Posterior vena cava (tissue), 2 donors: ENCODE results near the gene TRO. TPM values are rescaled to one million over a fixed set of nuclear protein-coding genes. Genes with fewer than 3 reads are reported as not detected.
A peak's percentile ranks its signal among the peaks of the same experiment; 100 is the strongest.

Experiments
- DNase-seq: peaks from one replicate; pipeline ENCODE4 v3.0.0-alpha.2; 2020; ENCODE audit warnings: low spot score
- intact Hi-C, 2 donors: fragments of 100-400 bp; cut with DNase I; formaldehyde crosslinking; loops; one replicate each; pipeline versions ENCODE4 v1.14.1 to v1.14.2; 2022 to 2023
- long read RNA-seq, 2 donors: library from polyadenylated mRNA; unstranded; transcript quantifications; one replicate each; pipeline ENCODE4 v2.0.0, GENCODE V29; 2020 to 2021
- total RNA-seq, 2 donors: library from RNA; stranded (reverse); fragmentation: NEBNext Ultra II Directional; extraction: Animal tissue kit (Norgen Biotek cat#: 25700); gene quantifications; one replicate each; pipeline ENCODE4 v1.2.1, GENCODE V29; 2021
- donor health status: DM: yes; HTN: yes; CAD: no.
- donor health status: DM: yes; HTN: yes; CAD: no.

Gene TRO, protein sequence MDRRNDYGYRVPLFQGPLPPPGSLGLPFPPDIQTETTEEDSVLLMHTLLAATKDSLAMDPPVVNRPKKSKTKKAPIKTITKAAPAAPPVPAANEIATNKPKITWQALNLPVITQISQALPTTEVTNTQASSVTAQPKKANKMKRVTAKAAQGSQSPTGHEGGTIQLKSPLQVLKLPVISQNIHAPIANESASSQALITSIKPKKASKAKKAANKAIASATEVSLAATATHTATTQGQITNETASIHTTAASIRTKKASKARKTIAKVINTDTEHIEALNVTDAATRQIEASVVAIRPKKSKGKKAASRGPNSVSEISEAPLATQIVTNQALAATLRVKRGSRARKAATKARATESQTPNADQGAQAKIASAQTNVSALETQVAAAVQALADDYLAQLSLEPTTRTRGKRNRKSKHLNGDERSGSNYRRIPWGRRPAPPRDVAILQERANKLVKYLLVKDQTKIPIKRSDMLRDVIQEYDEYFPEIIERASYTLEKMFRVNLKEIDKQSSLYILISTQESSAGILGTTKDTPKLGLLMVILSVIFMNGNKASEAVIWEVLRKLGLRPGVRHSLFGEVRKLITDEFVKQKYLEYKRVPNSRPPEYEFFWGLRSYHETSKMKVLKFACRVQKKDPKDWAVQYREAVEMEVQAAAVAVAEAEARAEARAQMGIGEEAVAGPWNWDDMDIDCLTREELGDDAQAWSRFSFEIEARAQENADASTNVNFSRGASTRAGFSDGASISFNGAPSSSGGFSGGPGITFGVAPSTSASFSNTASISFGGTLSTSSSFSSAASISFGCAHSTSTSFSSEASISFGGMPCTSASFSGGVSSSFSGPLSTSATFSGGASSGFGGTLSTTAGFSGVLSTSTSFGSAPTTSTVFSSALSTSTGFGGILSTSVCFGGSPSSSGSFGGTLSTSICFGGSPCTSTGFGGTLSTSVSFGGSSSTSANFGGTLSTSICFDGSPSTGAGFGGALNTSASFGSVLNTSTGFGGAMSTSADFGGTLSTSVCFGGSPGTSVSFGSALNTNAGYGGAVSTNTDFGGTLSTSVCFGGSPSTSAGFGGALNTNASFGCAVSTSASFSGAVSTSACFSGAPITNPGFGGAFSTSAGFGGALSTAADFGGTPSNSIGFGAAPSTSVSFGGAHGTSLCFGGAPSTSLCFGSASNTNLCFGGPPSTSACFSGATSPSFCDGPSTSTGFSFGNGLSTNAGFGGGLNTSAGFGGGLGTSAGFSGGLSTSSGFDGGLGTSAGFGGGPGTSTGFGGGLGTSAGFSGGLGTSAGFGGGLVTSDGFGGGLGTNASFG (N-terminal part only)
- 1 to 10 TPM; 6.7 to 7.7 TPM for total RNA-seq
- long read RNA-seq, donor 1, partial matches to known transcripts: 2 of 8 reads
- long read RNA-seq, donor 1, other reads (novel, unspliced or antisense): 6 of 8 reads
- long read RNA-seq, donor 2, partial matches to known transcripts: 7 of 10 reads
- long read RNA-seq, donor 2, other reads (novel, unspliced or antisense): 2 of 10 reads

DNA sequence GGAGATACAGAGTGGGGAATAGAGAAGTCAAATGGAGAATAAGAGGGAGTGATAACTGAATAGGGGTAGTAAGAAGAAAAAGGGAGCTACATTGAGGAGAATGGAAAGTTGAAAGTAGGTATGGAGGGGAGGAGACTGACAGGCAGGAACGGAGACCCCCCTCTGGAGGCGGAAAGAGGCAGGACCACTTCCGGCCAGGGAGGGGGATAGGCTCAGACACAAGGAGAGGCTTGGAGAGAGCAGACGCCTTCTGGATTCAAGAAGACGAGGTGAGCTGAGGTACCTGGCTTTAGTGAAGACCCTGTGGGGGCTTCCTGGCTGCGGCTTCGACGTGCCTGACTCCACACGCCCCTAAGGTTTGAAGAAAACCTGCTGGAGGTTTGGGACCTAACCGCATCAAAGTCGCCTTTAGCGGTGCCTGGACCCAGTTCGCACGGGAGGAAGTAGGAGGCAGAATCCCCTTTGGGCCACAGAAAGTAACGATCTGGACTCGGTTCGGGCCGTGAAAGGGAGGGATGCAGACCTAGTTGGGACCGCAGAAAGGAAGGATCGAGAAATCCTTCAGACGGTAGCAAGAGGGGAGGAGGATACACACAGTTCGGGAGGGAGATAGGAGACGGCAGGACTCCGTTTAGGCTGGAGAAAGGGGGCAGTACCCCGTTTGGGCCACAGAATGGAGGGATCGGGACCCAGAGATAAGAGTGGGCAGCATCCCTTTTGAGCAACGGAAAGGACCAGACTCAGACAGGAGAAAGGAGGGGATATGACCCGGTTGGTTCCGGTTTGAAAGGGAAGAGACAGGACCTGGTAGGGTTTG is at the start of gene TRO:
TRO (plus strand) TSS at position 215 of the 817 bp plus-strand sequence. CDS start 1,423 bp downstream, outside the sequence.
- DNase-seq: peak; percentile 43
- intact Hi-C loops: no loop called here

DNA sequence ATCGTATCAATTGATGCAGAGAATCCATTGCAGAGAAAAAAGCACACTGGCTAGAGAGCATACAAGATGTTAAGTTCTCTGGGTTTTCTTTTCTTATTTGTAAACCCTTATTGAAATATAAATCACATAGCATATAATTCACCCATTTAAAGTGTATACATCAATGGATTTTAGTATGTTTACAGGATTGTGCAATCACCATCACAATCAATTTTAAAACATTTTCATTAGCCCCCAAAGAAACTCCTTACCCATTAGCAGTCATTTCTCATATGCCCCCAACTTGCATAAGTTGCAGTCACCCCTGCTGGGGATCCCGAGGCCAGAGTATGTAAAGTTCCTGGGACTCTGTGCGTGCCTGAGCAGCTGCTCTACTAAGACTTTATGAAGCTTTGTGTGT is 34.9 kb upstream of the TRO start:
- no peak for DNase-seq
- intact Hi-C loops: no loop called here

DNA sequence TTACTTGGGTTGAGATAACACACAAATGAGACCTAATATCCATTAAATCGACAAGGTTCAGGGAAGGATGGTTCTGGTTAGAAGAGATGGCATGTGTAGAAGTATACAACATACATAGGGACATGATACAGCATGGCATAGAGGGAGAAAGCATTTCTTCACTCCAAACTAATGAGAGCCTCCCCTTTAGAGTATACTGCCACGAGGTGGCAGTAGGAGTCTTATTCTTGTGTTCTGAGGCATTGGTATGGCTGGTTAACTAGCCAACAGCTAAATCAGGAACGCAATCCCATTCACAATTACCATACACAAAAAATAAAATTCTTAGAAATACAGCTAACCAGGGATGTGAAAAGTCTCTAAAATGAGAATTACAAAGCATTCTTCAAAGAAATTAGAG is 29.1 kb upstream of the TRO start:
- intact Hi-C loops: no loop called here
- DNase-seq: no peak

DNA sequence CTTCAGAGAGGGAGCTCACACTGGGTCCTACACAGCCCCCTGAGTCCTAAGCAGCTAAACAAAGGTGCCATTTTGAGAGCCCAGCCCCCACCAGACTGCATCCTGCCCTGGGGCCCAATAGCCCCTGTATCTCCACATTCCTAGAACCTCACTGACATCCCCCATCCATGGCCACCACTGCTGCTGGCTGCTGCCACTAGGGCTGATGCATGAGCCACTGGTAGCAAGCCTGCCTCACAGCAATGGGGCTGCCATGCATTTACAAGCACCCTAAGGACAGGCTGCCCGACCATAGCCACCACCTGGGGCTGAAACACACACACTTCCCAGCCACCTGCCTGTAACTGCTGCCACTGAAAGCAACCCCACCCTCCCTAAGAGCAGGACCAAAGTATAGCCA is 26.5 kb upstream of the TRO start:
- DNase-seq: no peak
- intact Hi-C loops: no loop called here

DNA sequence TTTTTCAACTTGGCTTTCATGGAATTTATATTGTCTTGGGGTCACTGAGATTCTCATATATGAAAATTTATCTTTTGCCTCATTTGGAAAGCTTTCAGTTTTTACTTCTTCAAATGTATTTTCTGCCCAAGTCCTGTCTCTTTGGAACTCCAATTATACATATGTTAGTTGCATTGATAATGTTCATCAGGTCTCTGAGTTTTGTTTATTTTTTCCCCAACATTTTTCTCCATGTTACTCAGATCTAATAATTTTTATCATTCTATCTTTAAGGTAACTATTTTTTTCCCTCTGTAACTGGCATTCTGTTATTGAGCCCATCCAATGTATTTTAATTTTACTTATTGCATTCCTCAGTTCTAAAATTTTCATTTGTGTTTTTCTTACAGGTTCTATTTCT is 10.7 kb upstream of the TRO start:
- no peak for DNase-seq
- intact Hi-C loops: no loop called here

DNA sequence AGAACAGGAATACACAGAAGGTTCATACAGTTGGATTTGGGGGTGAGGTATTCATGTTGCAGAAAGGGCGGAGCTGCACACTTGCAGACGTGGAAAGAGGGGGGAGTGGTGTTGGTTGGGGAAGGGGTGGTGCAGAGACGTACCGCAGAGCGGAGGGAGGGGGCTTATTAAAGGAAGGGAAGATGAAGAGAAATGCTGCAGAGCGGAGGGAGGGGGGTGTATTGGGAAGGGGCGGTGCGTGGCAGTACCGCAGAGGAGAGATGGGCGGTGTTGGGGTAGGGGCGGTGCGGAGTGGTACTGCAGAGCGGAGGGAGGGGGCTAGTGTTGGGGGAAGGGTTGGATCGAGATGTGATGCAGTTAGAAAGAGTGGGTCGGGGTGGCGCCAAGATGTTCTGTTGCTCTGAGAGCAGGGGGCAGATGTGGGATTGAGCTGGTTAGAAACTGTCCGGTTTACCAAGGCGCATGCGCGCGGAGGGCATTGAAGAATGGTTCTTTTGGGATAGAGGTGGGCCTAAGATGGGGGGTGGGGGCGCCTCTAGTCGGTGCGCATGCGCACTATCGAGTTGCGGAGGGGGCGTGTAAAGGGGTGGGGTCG is 900 bp downstream of the TRO start:
- intact Hi-C loops: no loop called here
- peak; percentile 89 for DNase-seq

DNA sequence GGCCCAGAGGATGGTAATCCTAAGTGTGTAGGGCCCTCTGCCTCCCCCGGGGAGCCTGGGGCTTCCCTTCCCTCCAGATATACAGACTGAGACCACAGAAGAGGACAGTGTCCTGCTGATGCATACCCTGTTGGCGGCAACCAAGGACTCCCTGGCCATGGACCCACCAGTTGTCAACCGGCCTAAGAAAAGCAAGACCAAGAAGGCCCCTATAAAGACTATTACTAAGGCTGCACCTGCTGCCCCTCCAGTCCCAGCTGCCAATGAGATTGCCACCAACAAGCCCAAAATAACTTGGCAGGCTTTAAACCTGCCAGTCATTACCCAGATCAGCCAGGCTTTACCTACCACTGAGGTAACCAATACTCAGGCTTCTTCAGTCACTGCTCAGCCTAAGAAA is 1.9 kb downstream of the TRO start:
- DNase-seq: peak; percentile 40
- intact Hi-C loops: no loop called here

DNA sequence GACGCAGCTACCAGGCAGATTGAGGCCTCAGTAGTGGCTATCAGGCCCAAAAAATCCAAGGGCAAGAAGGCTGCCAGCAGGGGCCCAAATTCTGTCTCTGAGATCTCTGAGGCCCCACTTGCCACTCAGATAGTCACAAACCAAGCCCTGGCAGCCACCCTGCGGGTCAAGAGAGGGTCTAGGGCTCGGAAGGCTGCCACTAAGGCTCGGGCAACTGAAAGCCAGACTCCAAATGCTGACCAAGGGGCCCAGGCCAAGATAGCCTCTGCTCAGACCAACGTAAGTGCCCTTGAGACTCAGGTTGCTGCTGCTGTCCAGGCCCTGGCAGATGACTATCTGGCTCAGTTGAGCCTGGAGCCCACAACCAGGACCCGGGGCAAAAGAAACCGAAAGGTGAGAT is 2.8 kb downstream of the TRO start:
- intact Hi-C loops: no loop called here
- DNase-seq: no peak

DNA sequence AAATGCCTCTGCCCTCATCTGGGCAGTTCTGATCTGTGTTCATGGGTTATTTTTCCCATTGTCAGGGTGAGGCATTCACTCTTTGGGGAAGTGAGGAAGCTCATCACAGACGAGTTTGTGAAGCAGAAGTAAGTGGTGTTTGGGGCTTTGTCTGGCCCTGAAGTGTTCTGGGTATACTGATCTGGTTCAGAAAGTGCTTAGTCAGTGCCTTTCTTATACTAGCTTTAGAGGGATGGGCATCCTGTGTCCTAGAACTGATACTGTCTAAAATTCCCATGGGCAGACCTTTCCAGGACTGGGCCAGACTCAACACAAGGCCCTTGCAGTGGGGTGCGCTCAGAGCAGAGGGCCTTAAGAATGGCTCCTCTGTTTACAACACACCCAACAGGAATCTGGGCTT is 6.4 kb downstream of the TRO start:
- intact Hi-C loops: no loop called here
- DNase-seq: no peak

DNA sequence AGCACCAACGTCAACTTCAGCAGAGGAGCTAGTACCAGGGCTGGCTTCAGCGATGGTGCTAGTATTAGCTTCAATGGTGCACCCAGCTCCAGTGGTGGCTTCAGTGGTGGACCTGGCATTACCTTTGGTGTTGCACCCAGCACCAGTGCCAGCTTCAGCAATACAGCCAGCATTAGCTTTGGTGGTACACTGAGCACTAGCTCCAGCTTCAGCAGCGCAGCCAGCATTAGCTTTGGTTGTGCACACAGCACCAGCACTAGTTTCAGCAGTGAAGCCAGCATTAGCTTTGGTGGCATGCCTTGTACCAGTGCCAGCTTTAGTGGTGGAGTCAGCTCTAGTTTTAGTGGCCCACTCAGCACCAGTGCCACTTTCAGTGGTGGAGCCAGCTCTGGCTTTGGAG is 8.3 kb downstream of the TRO start:
- DNase-seq: no peak
- intact Hi-C loops: no loop called here

DNA sequence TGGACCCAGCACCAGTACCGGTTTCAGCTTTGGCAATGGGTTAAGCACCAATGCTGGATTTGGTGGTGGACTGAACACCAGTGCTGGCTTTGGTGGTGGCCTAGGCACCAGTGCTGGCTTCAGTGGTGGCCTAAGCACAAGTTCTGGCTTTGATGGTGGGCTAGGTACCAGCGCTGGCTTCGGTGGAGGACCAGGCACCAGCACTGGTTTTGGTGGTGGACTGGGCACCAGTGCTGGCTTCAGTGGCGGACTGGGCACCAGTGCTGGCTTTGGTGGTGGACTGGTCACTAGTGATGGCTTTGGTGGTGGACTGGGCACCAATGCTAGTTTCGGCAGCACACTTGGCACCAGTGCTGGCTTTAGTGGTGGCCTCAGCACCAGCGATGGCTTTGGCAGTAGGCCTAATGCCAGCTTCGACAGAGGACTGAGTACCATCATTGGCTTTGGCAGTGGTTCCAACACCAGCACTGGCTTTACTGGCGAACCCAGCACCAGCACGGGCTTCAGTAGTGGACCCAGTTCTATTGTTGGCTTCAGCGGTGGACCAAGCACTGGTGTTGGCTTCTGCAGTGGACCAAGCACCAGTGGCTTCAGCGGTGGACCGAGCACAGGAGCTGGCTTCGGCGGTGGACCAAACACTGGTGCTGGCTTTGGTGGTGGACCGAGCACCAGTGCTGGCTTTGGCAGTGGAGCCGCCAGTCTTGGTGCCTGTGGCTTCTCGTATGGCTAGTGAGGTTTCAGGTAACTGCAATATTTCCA is 9.8 kb downstream of the TRO start:
- intact Hi-C loops: no loop called here

DNA sequence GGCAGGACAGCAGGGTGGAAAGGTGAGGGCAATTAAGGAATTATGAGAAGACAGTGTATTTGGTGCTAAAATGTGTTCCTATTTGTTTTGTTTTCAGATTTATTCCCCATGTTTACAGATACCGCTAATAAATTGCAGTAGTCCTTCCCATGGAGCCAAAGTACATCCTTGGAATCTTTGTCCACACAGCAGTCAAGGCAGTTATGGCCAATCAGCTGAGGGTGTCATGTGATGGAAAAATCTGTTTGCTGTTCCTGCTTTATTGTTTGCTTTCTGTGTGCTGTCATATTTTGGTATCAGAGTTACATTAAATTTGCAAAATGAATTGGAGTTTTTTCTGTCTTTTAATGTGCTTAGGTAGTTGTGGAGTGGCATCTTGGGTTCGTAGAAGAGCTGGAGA is 10.5 kb downstream of the TRO start:
- intact Hi-C loops: no loop called here
- no peak for DNase-seq

More for the DNA sequence above, 9.8 kb downstream of the TRO start:
- DNase-seq: no peak

DNA sequence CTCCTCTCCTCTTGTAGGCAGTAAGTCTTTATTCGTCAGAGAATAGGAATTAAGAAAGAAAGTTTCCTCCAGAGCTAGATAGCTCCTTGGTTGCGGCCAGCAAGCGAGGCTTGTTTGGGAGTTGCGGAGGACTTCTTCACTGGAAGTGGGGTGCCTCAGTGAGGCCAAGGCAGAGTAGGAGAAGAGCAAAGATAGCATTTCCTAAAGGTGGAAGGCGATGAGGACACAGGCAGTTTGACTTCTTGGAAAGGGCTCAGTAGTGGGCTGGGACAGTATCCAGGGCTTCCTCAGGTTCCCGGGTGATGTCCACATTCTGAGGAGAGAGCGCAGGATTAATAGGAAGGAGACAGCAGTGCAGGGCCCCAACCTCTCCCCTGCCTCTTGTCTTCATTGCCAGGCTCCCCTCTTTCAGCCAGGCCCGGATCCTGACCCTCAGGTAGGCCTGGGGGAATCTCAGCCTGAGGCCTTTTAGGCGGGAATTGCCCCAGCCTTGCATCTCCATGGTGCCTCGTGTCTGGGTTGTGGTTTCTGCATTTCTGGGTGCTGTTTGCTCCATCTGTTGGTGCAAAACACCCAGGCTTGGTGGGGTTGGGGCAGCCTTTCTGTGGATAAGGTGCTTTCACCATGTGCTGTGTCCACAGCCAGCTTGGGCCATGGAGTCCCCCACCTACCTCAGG is 12.7 kb downstream of the TRO start:
- DNase-seq: no peak

DNA sequence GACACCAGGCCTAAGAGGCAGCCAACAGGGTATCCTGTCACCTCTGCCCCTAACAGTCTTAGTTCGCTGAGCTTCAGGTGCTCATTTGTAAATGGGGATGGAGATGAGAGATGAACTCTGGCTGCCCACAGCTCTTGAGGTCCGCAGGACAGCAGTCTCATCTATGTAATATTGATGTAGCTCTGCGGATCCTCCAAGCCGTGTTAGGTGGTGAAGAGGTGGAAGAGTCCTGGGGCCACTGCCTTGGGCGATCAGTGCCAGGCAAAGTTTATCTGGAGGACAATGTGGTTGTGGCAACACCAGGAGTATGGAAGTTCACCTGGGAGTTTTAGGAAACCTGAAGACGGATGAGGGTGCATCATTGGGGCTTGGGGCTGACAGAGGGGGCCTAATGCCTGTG is 13.4 kb downstream of the TRO start:
- intact Hi-C loops: no loop called here
- no peak for DNase-seq

More for the DNA sequence above, 12.7 kb downstream of the TRO start:
- intact Hi-C loops: no loop called here

DNA sequence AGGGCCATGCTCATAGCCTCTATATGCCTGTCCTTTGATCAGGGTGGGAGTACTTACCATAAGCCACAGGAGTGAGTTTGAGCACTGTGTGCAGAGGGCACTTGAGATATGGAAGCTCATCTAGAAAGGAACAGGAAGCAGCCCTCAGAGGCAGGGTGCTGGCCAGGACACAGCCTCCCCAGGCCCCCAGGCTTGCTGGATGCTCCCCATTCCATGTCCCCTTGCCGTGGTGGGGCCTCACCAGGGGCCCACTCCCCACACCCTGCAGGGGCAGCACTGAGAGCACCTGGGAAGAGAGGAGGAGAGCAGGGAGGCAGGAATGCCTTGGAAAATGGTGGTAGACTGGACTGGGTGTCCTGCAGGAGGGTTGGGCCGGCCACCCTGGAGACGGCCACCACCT is 14.3 kb downstream of the TRO start:
- intact Hi-C loops: no loop called here
- no peak for DNase-seq

DNA sequence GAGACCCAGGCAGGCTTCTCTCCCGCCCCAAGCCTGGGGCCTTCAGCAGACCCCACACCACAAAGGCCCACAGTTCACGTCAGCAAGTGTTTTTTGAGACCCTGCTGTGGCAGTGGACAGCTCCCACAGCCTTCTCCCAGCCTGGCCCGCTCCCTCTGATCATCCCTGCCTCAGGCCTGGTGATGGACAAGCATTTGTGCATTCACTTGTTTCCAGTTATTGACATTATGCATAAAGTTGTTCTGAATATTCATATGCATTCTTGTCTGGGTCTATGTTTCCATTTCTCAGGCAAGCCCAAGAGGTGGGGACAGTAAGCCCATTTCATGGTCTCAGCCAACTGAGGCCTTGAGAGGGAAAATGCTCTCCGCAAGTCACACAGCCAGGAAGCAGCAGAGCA is 14.7 kb downstream of the TRO start:
- intact Hi-C loops: no loop called here
- no peak for DNase-seq

DNA sequence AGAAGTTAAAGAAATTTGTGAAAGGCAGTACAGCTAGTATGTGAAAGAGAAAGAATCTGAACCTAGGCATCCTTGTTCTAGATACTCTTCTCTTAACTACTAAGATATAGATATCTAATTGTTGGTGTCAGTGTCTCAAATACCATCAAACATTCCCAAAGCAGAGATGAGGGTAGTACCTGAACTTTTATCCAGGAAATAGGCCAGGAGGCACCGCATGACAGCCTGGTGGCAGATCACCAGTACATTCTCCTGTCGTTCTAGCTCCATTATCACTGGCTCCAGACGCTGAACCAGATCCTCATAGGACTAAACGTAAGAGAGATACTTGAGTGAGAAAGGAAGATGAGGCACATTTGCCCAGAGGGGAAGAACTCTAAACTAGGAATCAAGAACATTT is 16.8 kb downstream of the TRO start:
- DNase-seq: no peak
- intact Hi-C loops: no loop called here
